Epithelial cell of esophagus (primary cell): ENCODE results near the gene FXYD7.

Source experiments
- DNase-seq: peaks from one replicate; pipeline ENCODE4 v3.0.0; 2010; ENCODE audit warnings: low read depth
- H3K4me3 ChIP-seq: 2 replicates; pipeline ENCODE4 v1.5.1; 2011; ENCODE audit warnings: mild to moderate bottlenecking, low read length, control low read depth
- TF ChIP-seq, protein P1 (sequence below): IDR thresholded peaks from 2 replicates; pipeline ENCODE4 v1.5.1; 2011; ENCODE audit warnings: low read depth, mild to moderate bottlenecking, low read length, control low read depth, inconsistent platforms; ENCODE audit not compliant: insufficient read depth; ENCODE audit errors: missing control alignments

The FXYD7 gene

DNA sequence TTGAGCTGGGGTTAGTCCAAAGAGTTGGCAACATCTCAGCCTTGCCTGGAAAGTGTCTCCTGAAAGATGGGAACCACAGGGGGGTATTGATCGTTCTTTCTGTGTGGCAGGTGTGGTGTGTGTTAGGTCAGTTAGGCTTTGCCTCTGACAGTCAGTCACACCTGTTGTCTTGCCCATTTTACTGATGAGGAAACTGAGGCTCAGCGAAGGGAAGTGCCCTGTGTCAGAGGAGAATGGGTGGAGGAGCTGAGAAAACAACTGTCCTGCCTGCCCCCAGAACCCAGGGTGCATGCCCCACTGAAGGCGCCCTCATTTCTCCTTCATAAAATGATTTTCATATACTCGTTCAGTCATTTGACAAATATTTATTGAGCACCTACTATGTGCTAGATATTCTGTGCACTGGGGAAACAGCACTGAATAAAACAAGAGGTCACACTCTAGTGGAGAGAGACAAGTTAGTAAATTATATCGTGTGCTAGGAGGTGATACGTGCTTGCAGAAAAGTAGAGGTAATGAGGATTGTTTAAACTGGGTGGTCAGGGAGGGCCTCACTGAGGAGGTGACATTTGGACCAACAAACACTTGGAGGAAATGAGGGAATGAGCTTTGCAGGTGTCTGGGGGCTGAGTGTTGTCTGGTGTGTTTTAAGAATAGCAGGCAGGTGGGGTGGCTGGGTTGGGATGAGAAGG is 13.1 kb downstream of the FXYD7 start:
- TF ChIP-seq, protein P1, sequence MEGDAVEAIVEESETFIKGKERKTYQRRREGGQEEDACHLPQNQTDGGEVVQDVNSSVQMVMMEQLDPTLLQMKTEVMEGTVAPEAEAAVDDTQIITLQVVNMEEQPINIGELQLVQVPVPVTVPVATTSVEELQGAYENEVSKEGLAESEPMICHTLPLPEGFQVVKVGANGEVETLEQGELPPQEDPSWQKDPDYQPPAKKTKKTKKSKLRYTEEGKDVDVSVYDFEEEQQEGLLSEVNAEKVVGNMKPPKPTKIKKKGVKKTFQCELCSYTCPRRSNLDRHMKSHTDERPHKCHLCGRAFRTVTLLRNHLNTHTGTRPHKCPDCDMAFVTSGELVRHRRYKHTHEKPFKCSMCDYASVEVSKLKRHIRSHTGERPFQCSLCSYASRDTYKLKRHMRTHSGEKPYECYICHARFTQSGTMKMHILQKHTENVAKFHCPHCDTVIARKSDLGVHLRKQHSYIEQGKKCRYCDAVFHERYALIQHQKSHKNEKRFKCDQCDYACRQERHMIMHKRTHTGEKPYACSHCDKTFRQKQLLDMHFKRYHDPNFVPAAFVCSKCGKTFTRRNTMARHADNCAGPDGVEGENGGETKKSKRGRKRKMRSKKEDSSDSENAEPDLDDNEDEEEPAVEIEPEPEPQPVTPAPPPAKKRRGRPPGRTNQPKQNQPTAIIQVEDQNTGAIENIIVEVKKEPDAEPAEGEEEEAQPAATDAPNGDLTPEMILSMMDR: no peak
- no peak for DNase-seq
- no peak overlapping the region for H3K4me3 ChIP-seq

DNA sequence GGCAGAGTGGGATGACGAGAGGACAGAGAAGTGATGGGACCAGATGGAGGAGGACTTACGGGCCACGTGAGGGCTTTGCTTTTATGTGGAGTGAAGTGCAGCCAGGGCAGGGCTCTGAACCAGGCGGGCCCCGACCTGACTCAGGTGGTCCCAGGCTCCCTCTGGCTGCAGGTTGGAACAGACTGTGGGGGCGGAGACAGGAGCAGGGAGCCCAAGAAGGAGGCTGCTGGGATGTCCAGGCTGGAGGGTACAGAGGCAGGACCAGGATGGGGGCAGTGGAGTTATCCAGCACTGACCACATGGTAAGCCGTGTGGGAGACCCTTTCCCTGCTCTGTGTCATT is 13.6 kb downstream of the FXYD7 start:
- no peak overlapping the region for H3K4me3 ChIP-seq
- no peak for DNase-seq
- TF ChIP-seq, protein P1: no peak

- no peak overlapping the region for H3K4me3 ChIP-seq
- DNase-seq: no peak
- TF ChIP-seq, protein P1: no peak
These were observed 14.4 kb downstream of the FXYD7 start for GRCh38 chr19:35157431-35157830.

GRCh38 chr19:35159606-35160005 is 16.6 kb downstream of the FXYD7 start:
- no peak for DNase-seq
- no peak overlapping the region for H3K4me3 ChIP-seq
- TF ChIP-seq, protein P1: no peak

- TF ChIP-seq, protein P1: no peak
- no peak for DNase-seq
- no peak overlapping the region for H3K4me3 ChIP-seq
These were observed 17.8 kb downstream of the FXYD7 start for GRCh38 chr19:35160629-35161433.

DNA sequence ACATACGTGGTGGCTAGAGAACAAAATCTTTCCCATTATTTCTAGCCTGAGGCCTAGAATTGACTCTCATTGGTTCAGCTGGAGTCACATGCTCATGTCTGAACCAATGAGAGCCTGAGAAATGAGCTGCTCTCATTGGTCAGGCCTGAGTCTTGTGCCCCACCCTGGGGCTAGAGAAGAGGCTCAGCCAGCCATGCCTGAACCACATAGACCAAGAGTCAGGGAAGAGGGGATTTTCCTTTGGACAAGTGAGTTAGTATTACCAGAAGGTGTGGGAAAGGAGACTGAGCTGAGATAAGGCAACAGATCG is 18.3 kb downstream of the FXYD7 start:
- TF ChIP-seq, protein P1: no peak
- no peak for DNase-seq
- H3K4me3 ChIP-seq: no peak overlapping the region
